ENCODE data around the gene IL13.

IL13 gene

DNA sequence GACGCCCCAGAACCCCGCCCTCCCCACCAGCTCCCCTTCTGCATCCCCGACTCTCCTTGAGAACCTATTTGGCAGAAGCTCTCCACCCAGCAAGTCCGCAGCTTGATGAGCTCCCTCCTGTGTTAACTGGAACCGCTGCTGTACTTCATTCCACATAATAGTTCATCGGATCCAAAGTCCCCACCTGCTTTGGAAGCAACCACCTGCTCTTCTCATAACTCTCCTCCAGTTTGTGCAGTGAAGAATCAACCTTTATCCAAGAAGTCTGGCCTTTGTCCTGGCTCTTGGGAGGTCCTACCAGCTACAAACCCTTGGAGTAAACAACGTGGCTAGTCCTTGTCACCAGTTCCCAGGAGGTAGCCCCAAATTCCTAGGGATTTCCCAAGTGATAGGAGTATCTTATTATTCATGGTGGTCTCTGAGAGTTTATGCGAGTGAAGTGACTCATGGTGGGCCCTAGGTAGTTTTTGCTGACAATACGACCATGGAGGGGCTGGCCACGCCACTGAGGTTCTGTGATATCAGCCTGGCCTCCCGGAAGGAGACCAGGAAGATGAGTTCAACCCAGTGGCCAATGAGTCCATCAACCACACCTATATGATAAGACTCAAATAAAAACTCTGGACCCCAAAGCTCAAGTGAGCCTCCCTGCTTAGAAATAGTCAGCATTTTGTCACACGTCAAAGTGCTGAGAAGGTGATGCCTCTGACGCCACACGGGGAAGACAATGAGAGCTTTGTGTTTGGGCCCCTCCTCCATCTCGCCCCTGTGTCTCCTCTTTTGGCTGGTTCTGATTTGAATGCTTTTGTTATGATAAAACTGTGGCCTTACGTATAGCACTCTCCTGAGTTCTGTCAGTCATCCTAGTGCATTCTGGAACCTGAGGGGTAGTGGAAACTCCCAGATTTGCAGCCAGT lies 12.3 kb downstream of the IL13 start:
- peaks cover 0 to 33% (median 0%) of the 10 kb centered on the region in 3 experiments for H3K27me3 ChIP-seq (ENCODE audit: control insufficient read depth in 3 of 3, insufficient read depth in 3 of 3, low read depth in 1 of 3, low read length in 3 of 3)
- no peak overlapping the region for H2AFZ ChIP-seq (ENCODE audit: low read length)
- no peak overlapping the region for H2BK15ac ChIP-seq (ENCODE audit: low read length)
- no peaks in the 10 kb centered on the region for H3K9me3 ChIP-seq (replicated peaks in 1 of 2; ENCODE audit: control insufficient read depth in 2 of 2, insufficient read depth in 1 of 2, low read depth in 1 of 2, low read length in 2 of 2)
- H3K27ac ChIP-seq (replicated peaks; ENCODE audit: low read length): no peak overlapping the region
- H3K79me1 ChIP-seq (ENCODE audit: low read depth, low read length): no peaks in the 10 kb centered on the region
- H2BK120ac ChIP-seq (ENCODE audit: low read depth, low read length): no peak overlapping the region
- no peak overlapping the region for H3K14ac ChIP-seq (ENCODE audit: low read length)
- WGBS, 2 donors (ENCODE audit: extremely low coverage in 2 of 2, insufficient read length in 2 of 2, insufficient replicate concordance in 1 of 2): no CpG with 5 or more reads among the region's 16 CpGs
- H2BK5ac ChIP-seq (ENCODE audit: low read length): no peak overlapping the region
- no peak overlapping the region for H3K4me3 ChIP-seq (ENCODE audit: low read length in 2 of 2)
- H4K91ac ChIP-seq (ENCODE audit: low read depth, low read length, poor library complexity): no peak overlapping the region
- H2BK12ac ChIP-seq (ENCODE audit: low read length): no peak overlapping the region
- H3K18ac ChIP-seq (ENCODE audit: low read length): no peak overlapping the region
- no peaks in the 10 kb centered on the region for H3K36me3 ChIP-seq (replicated peaks in 1 of 2; ENCODE audit: control insufficient read depth in 2 of 2, insufficient read depth in 2 of 2, low read length in 2 of 2)
- H3K23ac ChIP-seq (ENCODE audit: low read depth, low read length, poor library complexity): no peak overlapping the region
- H3K4ac ChIP-seq (ENCODE audit: low read length): no peak overlapping the region
- no peak for DNase-seq (ENCODE audit: low spot score)
- no peak overlapping the region for H4K8ac ChIP-seq (ENCODE audit: low read depth, low read length)
- H2AK5ac ChIP-seq (ENCODE audit: low read depth, low read length): no peak overlapping the region
- no peak overlapping the region for H3K9ac ChIP-seq (ENCODE audit: low read depth, low read length, poor library complexity)
- H3K4me1 ChIP-seq (ENCODE audit: control insufficient read depth in 2 of 2, insufficient read depth in 1 of 2, low read depth in 1 of 2, low read length in 2 of 2): peaks cover 0 to 3% of the 10 kb centered on the region in 2 donors
- no peak overlapping the region for H3K4me2 ChIP-seq (ENCODE audit: insufficient read depth, low read length, poor library complexity, severe bottlenecking)

DNA sequence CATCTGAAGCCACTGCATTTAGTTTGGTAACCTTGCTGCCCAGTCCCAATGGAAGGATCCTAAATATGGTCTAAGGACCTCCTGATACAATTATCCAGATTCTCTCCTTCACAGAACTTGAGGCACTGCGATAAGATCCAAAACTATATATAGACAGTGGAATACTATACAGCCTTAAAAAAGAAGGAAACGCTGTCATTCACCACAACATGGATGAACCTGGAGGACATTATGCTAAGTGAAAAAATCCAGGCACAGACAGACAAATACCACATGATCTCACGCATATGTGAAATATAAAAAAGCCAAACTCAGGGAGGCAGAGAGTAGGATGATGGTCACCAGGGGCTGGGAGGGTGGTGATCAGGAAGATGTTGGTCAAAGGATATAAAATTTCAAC lies 13.0 kb downstream of the IL13 start:
- H3K9ac ChIP-seq (ENCODE audit: low read depth, low read length, poor library complexity): no peak overlapping the region
- no peak overlapping the region for H2BK5ac ChIP-seq (ENCODE audit: low read length)
- H3K23ac ChIP-seq (ENCODE audit: low read depth, low read length, poor library complexity): no peak overlapping the region
- no peak overlapping the region for H2BK12ac ChIP-seq (ENCODE audit: low read length)
- no peak overlapping the region for H3K4me3 ChIP-seq (ENCODE audit: low read length in 2 of 2)
- no peak overlapping the region for H2AFZ ChIP-seq (ENCODE audit: low read length)
- no peak overlapping the region for H4K8ac ChIP-seq (ENCODE audit: low read depth, low read length)
- no peak overlapping the region for H2BK15ac ChIP-seq (ENCODE audit: low read length)
- no peak overlapping the region for H3K14ac ChIP-seq (ENCODE audit: low read length)
- no peaks in the 10 kb centered on the region for H3K36me3 ChIP-seq (replicated peaks in 1 of 2; ENCODE audit: control insufficient read depth in 2 of 2, insufficient read depth in 2 of 2, low read length in 2 of 2)
- H3K79me1 ChIP-seq (ENCODE audit: low read depth, low read length): no peaks in the 10 kb centered on the region
- H3K27me3 ChIP-seq (ENCODE audit: control insufficient read depth in 3 of 3, insufficient read depth in 3 of 3, low read depth in 1 of 3, low read length in 3 of 3): peaks cover 0 to 28% (median 0%) of the 10 kb centered on the region in 3 experiments
- DNase-seq (ENCODE audit: low spot score): no peak
- no peak overlapping the region for H4K91ac ChIP-seq (ENCODE audit: low read depth, low read length, poor library complexity)
- no peaks in the 10 kb centered on the region for H3K9me3 ChIP-seq (replicated peaks in 1 of 2; ENCODE audit: control insufficient read depth in 2 of 2, insufficient read depth in 1 of 2, low read depth in 1 of 2, low read length in 2 of 2)
- H3K4me2 ChIP-seq (ENCODE audit: insufficient read depth, low read length, poor library complexity, severe bottlenecking): no peak overlapping the region
- no peak overlapping the region for H3K18ac ChIP-seq (ENCODE audit: low read length)
- no CpG with 5 or more reads among the region's 3 CpGs for WGBS, 2 donors (ENCODE audit: extremely low coverage in 2 of 2, insufficient read length in 2 of 2, insufficient replicate concordance in 1 of 2)
- H2AK5ac ChIP-seq (ENCODE audit: low read depth, low read length): no peak overlapping the region
- H2BK120ac ChIP-seq (ENCODE audit: low read depth, low read length): no peak overlapping the region
- peaks cover 0 to 3% of the 10 kb centered on the region in 2 donors for H3K4me1 ChIP-seq (ENCODE audit: control insufficient read depth in 2 of 2, insufficient read depth in 1 of 2, low read depth in 1 of 2, low read length in 2 of 2)
- no peak overlapping the region for H3K4ac ChIP-seq (ENCODE audit: low read length)
- no peak overlapping the region for H3K27ac ChIP-seq (replicated peaks; ENCODE audit: low read length)

DNA sequence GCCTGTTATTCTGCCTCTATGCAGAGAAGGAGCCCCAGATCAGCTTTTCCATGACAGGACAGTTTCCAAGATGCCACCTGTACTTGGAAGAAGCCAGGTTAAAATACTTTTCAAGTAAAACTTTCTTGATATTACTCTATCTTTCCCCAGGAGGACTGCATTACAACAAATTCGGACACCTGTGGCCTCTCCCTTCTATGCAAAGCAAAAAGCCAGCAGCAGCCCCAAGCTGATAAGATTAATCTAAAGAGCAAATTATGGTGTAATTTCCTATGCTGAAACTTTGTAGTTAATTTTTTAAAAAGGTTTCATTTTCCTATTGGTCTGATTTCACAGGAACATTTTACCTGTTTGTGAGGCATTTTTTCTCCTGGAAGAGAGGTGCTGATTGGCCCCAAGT lies 15.5 kb downstream of the IL13 start:
- peaks cover 0 to 2% of the 10 kb centered on the region in 2 donors for H3K4me1 ChIP-seq (ENCODE audit: control insufficient read depth in 2 of 2, insufficient read depth in 1 of 2, low read depth in 1 of 2, low read length in 2 of 2)
- H3K14ac ChIP-seq (ENCODE audit: low read length): no peak overlapping the region
- no peak overlapping the region for H4K91ac ChIP-seq (ENCODE audit: low read depth, low read length, poor library complexity)
- H3K4me3 ChIP-seq (ENCODE audit: low read length in 2 of 2): no peak overlapping the region
- H2BK12ac ChIP-seq (ENCODE audit: low read length): no peak overlapping the region
- no peak overlapping the region for H4K8ac ChIP-seq (ENCODE audit: low read depth, low read length)
- H3K23ac ChIP-seq (ENCODE audit: low read depth, low read length, poor library complexity): no peak overlapping the region
- H2AK5ac ChIP-seq (ENCODE audit: low read depth, low read length): no peak overlapping the region
- no peak for DNase-seq (ENCODE audit: low spot score)
- no peak overlapping the region for H3K9ac ChIP-seq (ENCODE audit: low read depth, low read length, poor library complexity)
- H3K27ac ChIP-seq (replicated peaks; ENCODE audit: low read length): no peak overlapping the region
- WGBS, 2 donors (ENCODE audit: extremely low coverage in 2 of 2, insufficient read length in 2 of 2, insufficient replicate concordance in 1 of 2): no CpG with 5 or more reads among the region's 1 CpG
- H3K36me3 ChIP-seq (replicated peaks in 1 of 2; ENCODE audit: control insufficient read depth in 2 of 2, insufficient read depth in 2 of 2, low read length in 2 of 2): no peaks in the 10 kb centered on the region
- no peak overlapping the region for H2AFZ ChIP-seq (ENCODE audit: low read length)
- H3K18ac ChIP-seq (ENCODE audit: low read length): no peak overlapping the region
- no peak overlapping the region for H3K4ac ChIP-seq (ENCODE audit: low read length)
- H3K9me3 ChIP-seq (replicated peaks in 1 of 2; ENCODE audit: control insufficient read depth in 2 of 2, insufficient read depth in 1 of 2, low read depth in 1 of 2, low read length in 2 of 2): no peaks in the 10 kb centered on the region
- no peak overlapping the region for H2BK5ac ChIP-seq (ENCODE audit: low read length)
- no peaks in the 10 kb centered on the region for H3K79me1 ChIP-seq (ENCODE audit: low read depth, low read length)
- no peak overlapping the region for H3K4me2 ChIP-seq (ENCODE audit: insufficient read depth, low read length, poor library complexity, severe bottlenecking)
- no peak overlapping the region for H2BK15ac ChIP-seq (ENCODE audit: low read length)
- H2BK120ac ChIP-seq (ENCODE audit: low read depth, low read length): no peak overlapping the region
- H3K27me3 ChIP-seq (ENCODE audit: control insufficient read depth in 3 of 3, insufficient read depth in 3 of 3, low read depth in 1 of 3, low read length in 3 of 3): peaks cover 0 to 19% (median 0%) of the 10 kb centered on the region in 3 experiments

DNA sequence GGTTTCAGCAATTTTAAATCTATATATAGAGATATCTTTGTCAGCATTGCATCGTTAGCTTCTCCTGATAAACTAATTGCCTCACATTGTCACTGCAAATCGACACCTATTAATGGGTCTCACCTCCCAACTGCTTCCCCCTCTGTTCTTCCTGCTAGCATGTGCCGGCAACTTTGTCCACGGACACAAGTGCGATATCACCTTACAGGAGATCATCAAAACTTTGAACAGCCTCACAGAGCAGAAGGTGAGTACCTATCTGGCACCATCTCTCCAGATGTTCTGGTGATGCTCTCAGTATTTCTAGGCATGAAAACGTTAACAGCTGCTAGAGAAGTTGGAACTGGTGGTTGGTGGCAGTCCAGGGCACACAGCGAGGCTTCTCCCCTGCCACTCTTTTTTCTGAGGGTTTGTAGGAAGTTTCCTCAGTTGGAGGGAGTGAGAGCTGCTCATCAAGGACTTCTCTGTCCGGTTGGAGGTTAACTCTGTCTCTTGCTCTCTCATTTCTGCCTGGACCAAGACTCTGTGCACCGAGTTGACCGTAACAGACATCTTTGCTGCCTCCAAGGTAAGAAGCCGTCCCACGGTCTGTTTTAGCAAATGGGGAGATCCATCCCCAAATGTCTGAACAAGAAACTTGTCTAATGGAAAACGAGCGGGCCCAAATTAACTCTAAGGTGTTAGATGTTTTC lies 16.1 kb downstream of the IL13 start, which contains the start of gene IL4:
Gene IL4 (plus strand): TSS at position 51 of the 692 bp plus-strand sequence. CDS start 62 bp downstream, at position 113.
- no peak within 1 kb of the TSS for H2BK5ac ChIP-seq (ENCODE audit: low read length)
- H4K8ac ChIP-seq (ENCODE audit: low read depth, low read length): no peak within 1 kb of the TSS
- H3K36me3 ChIP-seq (replicated peaks in 1 of 2; ENCODE audit: control insufficient read depth in 2 of 2, insufficient read depth in 2 of 2, low read length in 2 of 2): no peaks in the 10 kb centered on the region
- H3K79me1 ChIP-seq (ENCODE audit: low read depth, low read length): no peaks in the 10 kb centered on the region
- H3K4ac ChIP-seq (ENCODE audit: low read length): no peak within 1 kb of the TSS
- no peak within 1 kb of the TSS for H3K14ac ChIP-seq (ENCODE audit: low read length)
- no peak within 1 kb of the TSS for H2BK12ac ChIP-seq (ENCODE audit: low read length)
- peaks cover 0 to 2% of the 10 kb centered on the region in 2 donors for H3K4me1 ChIP-seq (ENCODE audit: control insufficient read depth in 2 of 2, insufficient read depth in 1 of 2, low read depth in 1 of 2, low read length in 2 of 2)
- H3K9ac ChIP-seq (ENCODE audit: low read depth, low read length, poor library complexity): no peak within 1 kb of the TSS
- no peak for DNase-seq (ENCODE audit: low spot score)
- H2BK120ac ChIP-seq (ENCODE audit: low read depth, low read length): no peak within 1 kb of the TSS
- no peak within 1 kb of the TSS for H4K91ac ChIP-seq (ENCODE audit: low read depth, low read length, poor library complexity)
- H3K27ac ChIP-seq (replicated peaks; ENCODE audit: low read length): no peak within 1 kb of the TSS
- H2AK5ac ChIP-seq (ENCODE audit: low read depth, low read length): no peak within 1 kb of the TSS
- H3K9me3 ChIP-seq (replicated peaks in 1 of 2; ENCODE audit: control insufficient read depth in 2 of 2, insufficient read depth in 1 of 2, low read depth in 1 of 2, low read length in 2 of 2): no peaks in the 10 kb centered on the region
- peaks cover 0 to 19% (median 0%) of the 10 kb centered on the region in 3 experiments for H3K27me3 ChIP-seq (ENCODE audit: control insufficient read depth in 3 of 3, insufficient read depth in 3 of 3, low read depth in 1 of 3, low read length in 3 of 3)
- no CpG with 5 or more reads among the region's 14 CpGs for WGBS, 2 donors (ENCODE audit: extremely low coverage in 2 of 2, insufficient read length in 2 of 2, insufficient replicate concordance in 1 of 2)
- H3K23ac ChIP-seq (ENCODE audit: low read depth, low read length, poor library complexity): no peak within 1 kb of the TSS
- no peak within 1 kb of the TSS for H2BK15ac ChIP-seq (ENCODE audit: low read length)
- no peak within 1 kb of the TSS for H3K4me3 ChIP-seq (ENCODE audit: low read length in 2 of 2)
- no peak within 1 kb of the TSS for H3K18ac ChIP-seq (ENCODE audit: low read length)
- H2AFZ ChIP-seq (ENCODE audit: low read length): no peak within 1 kb of the TSS
- H3K4me2 ChIP-seq (ENCODE audit: insufficient read depth, low read length, poor library complexity, severe bottlenecking): no peak within 1 kb of the TSS
